ENCODE measurements around the gene SIK3.

DNA sequence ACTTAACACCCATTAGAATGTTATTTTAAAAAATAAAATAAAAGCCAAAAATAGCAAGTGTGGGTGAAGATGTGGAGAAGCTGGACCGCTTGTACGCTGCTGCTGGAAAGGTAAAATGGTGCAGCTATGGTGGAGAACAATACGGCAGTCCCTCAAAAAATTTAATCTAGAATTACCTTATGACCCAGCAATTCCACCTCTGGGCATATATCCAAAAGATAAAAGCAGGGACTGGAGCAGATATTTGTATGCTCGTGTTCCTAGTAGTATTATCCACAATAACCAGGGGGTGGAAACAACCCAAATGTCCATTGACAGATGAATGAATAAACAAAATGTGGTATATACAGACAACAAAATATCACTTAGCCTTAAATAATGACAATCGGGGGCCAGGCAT is 300.4 kb downstream of the SIK3 start:
- TF ChIP-seq, protein P1, sequence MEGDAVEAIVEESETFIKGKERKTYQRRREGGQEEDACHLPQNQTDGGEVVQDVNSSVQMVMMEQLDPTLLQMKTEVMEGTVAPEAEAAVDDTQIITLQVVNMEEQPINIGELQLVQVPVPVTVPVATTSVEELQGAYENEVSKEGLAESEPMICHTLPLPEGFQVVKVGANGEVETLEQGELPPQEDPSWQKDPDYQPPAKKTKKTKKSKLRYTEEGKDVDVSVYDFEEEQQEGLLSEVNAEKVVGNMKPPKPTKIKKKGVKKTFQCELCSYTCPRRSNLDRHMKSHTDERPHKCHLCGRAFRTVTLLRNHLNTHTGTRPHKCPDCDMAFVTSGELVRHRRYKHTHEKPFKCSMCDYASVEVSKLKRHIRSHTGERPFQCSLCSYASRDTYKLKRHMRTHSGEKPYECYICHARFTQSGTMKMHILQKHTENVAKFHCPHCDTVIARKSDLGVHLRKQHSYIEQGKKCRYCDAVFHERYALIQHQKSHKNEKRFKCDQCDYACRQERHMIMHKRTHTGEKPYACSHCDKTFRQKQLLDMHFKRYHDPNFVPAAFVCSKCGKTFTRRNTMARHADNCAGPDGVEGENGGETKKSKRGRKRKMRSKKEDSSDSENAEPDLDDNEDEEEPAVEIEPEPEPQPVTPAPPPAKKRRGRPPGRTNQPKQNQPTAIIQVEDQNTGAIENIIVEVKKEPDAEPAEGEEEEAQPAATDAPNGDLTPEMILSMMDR (IDR thresholded peaks at IDR 0.05) = no peak
- TF ChIP-seq POLR2A (IDR thresholded peaks at IDR 0.05) = no peak
